IMR-90 (cell line): ENCODE results near the gene MYH13.

ENCODE experiments used
- CTCF ChIP-seq: conservative IDR thresholded peaks from 2 replicates; pipeline ENCODE4 v1.5.1; 2012; ENCODE audit warnings: mild to moderate bottlenecking, low read depth, low read length, improper control_type of control experiment
- POLR2A ChIP-seq: IDR thresholded peaks from 2 replicates; pipeline ENCODE4 v1.6.1; 2012; ENCODE audit warnings: mild to moderate bottlenecking, low read depth, low read length

GRCh38 chr17:10332515-10332914 is 40.3 kb downstream of the MYH13 start:
- TF ChIP-seq CTCF (no peak), POLR2A (no peak)
